Peyer's patch (tissue), 4 donors: ENCODE measurements around the gene NEK6. TPM values are rescaled to one million over a fixed set of nuclear protein-coding genes. Genes with fewer than 3 reads are reported as not detected.

ENCODE experiments used
- DNase-seq, 3 donors: peaks; one replicate each; pipeline ENCODE4 v3.0.0-alpha.2; 2017 to 2019
- H3K27ac ChIP-seq, 4 donors: fragments of 200-600 bp; sonication (generic); one replicate each; pipeline ENCODE4 v1.5.1; 2016 to 2019
- H3K27me3 ChIP-seq, 2 donors: fragments of 200-600 bp; sonication (generic); one replicate each; pipeline ENCODE4 v1.5.1; 2019
- H3K36me3 ChIP-seq, 3 donors: fragments of 200-600 bp; sonication (generic); one replicate each; pipeline ENCODE4 v1.5.1; 2016 to 2019
- H3K4me1 ChIP-seq, 4 donors: fragments of 200-600 bp; sonication (generic); one replicate each; pipeline ENCODE4 v1.5.1; 2016 to 2019
- H3K4me3 ChIP-seq, 4 donors: fragments of 200-600 bp; sonication (generic); 1 replicate in 3 of 4; 2 replicates in 1 of 4; pipeline ENCODE4 v1.5.1; 2016 to 2019; ENCODE audit warnings: mild to moderate bottlenecking in 1 of 4
- H3K9me3 ChIP-seq, 4 donors: fragments of 200-600 bp; sonication (generic); one replicate each; pipeline ENCODE4 v1.5.1; 2016 to 2019; ENCODE audit warnings: mild to moderate bottlenecking in 1 of 4
- POLR2A ChIP-seq, 2 donors: fragments of 450-650 bp; IDR thresholded peaks; one replicate each; pipeline ENCODE4 v1.5.1; 2017; ENCODE audit warnings: antibody characterized with exemption in 2 of 2, mild to moderate bottlenecking in 2 of 2, moderate library complexity in 2 of 2
- total RNA-seq, 4 donors: library from RNA; depleted of rRNA; stranded (reverse); fragments of >200 nt; gene quantifications; one replicate each; pipeline ENCODE4 v1.1.0, GENCODE V29; 2016
- TF ChIP-seq, protein P1 (sequence below), 6 experiments: fragments of 450-650 bp in 4 of 6; fragments of 200-600 bp in 2 of 6; sonication (generic) in 1 of 6; IDR thresholded peaks; one replicate each; pipeline ENCODE4 v1.5.1; 2017 to 2019; ENCODE audit warnings: antibody characterized with exemption in 6 of 6, mild to moderate bottlenecking in 3 of 6, moderate library complexity in 1 of 6

NEK6 gene
- total RNA-seq, 4 donors from 2014 or later, result 38.4 to 77.6 (median 46.9) TPM

- DNase-seq, result no peak
- H3K27me3 ChIP-seq, result no peaks in the 10 kb centered on the region
- H3K27ac ChIP-seq, result no peak overlapping the region
- peaks cover 0 to 33% (median 0%) of the 10 kb centered on the region in 4 donors for H3K4me1 ChIP-seq
- H3K4me3 ChIP-seq, result no peak overlapping the region
- TF ChIP-seq, protein P1, sequence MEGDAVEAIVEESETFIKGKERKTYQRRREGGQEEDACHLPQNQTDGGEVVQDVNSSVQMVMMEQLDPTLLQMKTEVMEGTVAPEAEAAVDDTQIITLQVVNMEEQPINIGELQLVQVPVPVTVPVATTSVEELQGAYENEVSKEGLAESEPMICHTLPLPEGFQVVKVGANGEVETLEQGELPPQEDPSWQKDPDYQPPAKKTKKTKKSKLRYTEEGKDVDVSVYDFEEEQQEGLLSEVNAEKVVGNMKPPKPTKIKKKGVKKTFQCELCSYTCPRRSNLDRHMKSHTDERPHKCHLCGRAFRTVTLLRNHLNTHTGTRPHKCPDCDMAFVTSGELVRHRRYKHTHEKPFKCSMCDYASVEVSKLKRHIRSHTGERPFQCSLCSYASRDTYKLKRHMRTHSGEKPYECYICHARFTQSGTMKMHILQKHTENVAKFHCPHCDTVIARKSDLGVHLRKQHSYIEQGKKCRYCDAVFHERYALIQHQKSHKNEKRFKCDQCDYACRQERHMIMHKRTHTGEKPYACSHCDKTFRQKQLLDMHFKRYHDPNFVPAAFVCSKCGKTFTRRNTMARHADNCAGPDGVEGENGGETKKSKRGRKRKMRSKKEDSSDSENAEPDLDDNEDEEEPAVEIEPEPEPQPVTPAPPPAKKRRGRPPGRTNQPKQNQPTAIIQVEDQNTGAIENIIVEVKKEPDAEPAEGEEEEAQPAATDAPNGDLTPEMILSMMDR (IDR thresholded peaks at IDR 0.05), result no peak
- TF ChIP-seq POLR2A (IDR thresholded peaks at IDR 0.05), result no peak
- H3K9me3 ChIP-seq, result no peaks in the 10 kb centered on the region
- H3K36me3 ChIP-seq, result peaks cover 0 to 23% (median 0%) of the 10 kb centered on the region in 3 donors
These were observed 127.1 kb downstream of the NEK6 start for GRCh38 chr9:124384846-124385245.

- Histone ChIP-seq H3K9me3 (no peaks in the 10 kb centered on the region), H3K4me3 (no peak overlapping the region), H3K27me3 (no peaks in the 10 kb centered on the region), H3K4me1 (peaks cover 0 to 36% (median 0%) of the 10 kb centered on the region in 4 donors), H3K27ac (no peak overlapping the region), H3K36me3 (peaks cover 0 to 23% (median 0%) of the 10 kb centered on the region in 3 donors)
- TF ChIP-seq, protein P1 (IDR thresholded peaks at IDR 0.05), result no peak
- TF ChIP-seq POLR2A (IDR thresholded peaks at IDR 0.05), result no peak
- DNase-seq, result no peak
These were observed 127.9 kb downstream of the NEK6 start for GRCh38 chr9:124385623-124386022.

DNA sequence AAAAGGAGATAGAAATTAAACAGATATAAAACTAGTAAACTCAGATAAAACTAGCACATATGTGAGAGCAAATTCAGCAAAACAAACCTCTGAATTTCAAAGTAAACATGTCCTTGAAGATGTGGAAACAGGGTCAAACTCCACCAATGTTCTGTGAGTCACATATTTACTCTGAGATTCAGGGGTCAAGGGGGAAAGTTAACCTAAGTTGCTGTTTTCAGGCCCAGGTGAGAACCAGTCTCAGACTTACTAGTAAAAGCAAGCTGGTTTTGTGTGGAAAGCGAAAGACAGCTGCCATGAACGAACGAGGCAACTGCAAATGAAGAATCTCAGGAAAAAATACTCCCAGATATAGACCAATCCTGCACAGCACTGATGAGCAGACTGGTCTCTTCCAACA is 128.5 kb downstream of the NEK6 start:
- Histone ChIP-seq H3K27ac (peak overlapping the region in 2 of 4 donors; percentile 5 to 24), H3K36me3 (peaks cover 0 to 23% (median 0%) of the 10 kb centered on the region in 3 donors), H3K4me1 (peaks cover 0 to 41% (median 0%) of the 10 kb centered on the region in 4 donors), H3K27me3 (no peaks in the 10 kb centered on the region), H3K4me3 (no peak overlapping the region), H3K9me3 (no peaks in the 10 kb centered on the region)
- no peak for DNase-seq
- TF ChIP-seq, protein P1 (IDR thresholded peaks at IDR 0.05), result no peak
- no peak for TF ChIP-seq POLR2A (IDR thresholded peaks at IDR 0.05)

- H3K27ac ChIP-seq, result no peak overlapping the region
- no peak for DNase-seq
- peaks cover 0 to 45% (median 0%) of the 10 kb centered on the region in 4 donors for H3K4me1 ChIP-seq
- H3K27me3 ChIP-seq, result no peaks in the 10 kb centered on the region
- no peak for TF ChIP-seq POLR2A (IDR thresholded peaks at IDR 0.05)
- TF ChIP-seq, protein P1 (IDR thresholded peaks at IDR 0.05), result no peak
- H3K9me3 ChIP-seq, result no peaks in the 10 kb centered on the region
- no peak overlapping the region for H3K4me3 ChIP-seq
- H3K36me3 ChIP-seq, result peaks cover 0 to 10% (median 0%) of the 10 kb centered on the region in 3 donors
These were observed 130.7 kb downstream of the NEK6 start for GRCh38 chr9:124388275-124389048.

DNA sequence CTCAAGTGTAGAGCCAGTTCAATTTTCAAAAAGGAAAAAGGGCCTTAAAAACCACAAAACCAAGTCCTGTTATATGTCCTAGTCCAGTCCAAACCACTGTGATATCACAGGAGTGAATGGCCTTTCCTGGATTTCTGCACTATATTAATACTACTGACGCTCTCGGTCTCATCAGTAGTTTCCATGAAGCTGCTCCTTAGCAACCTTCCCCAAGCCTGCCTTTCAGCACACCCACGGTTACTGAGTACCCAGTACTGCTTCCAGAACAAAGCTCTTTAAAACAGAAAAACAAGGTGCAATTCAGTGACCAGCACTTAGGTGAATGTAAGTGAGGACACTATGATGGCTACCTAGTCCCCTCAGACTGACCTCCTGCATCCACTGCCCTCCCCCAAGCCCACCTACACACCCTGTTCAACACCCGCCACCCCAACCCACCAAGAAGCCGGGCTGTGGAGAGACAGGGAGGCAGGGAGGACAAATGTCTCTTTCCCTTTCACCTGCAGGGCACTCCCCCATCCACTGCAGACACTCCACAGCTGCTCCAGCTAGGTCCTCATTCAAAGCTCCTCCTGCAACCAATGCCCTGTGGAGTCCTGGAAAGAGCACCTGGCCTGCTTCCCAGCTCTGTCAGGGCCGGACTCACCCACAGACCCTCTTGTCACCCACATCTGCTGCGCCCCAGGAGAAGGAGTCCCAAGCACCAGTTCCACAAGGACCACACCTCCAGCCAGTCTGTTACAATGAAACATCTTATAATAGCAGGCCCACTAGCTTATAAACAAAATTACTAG is 131.6 kb downstream of the NEK6 start:
- Histone ChIP-seq H3K27me3 (no peaks in the 10 kb centered on the region), H3K36me3 (peaks cover 0 to 1% (median 0%) of the 10 kb centered on the region in 3 donors), H3K4me3 (no peak overlapping the region), H3K9me3 (no peaks in the 10 kb centered on the region), H3K27ac (no peak overlapping the region), H3K4me1 (peaks cover 0 to 45% (median 0%) of the 10 kb centered on the region in 4 donors)
- no peak for DNase-seq
- TF ChIP-seq, protein P1 (IDR thresholded peaks at IDR 0.05), result no peak
- TF ChIP-seq POLR2A (IDR thresholded peaks at IDR 0.05), result no peak
